Adrenal gland (tissue), 12 donors: ENCODE measurements around the gene AIF1. TPM values are rescaled to one million over a fixed set of nuclear protein-coding genes. Genes with fewer than 3 reads are reported as not detected.
"Not testable (repeated sequence)": the region's sequence is repeated elsewhere in the genome, so short reads cannot be mapped to it uniquely, and the experiment has no call there.

Source experiments
- DNase-seq, 7 donors: peaks; one replicate each; pipeline ENCODE4 v3.0.0-alpha.2; 2019 to 2020
- H3K27ac ChIP-seq, 5 donors: fragments of 200-600 bp; sonication (generic) in 4 of 5; 1 replicate in 3 of 5; 2 replicates in 2 of 5; pipeline versions ENCODE4 v1.5.1 to v1.8.0; 2016 to 2020; ENCODE audit warnings: mild to moderate bottlenecking in 1 of 5
- H3K27me3 ChIP-seq: fragments of 200-600 bp; 2 replicates; pipeline ENCODE4 v1.8.0; 2021
- H3K36me3 ChIP-seq, 2 donors: fragments of 200-600 bp; replicated peaks in 1 of 2; 1 replicate in 1 of 2; 2 replicates in 1 of 2; pipeline versions ENCODE4 v1.5.1 to v1.8.0; 2018 to 2022
- H3K4me1 ChIP-seq, 2 donors: fragments of 200-600 bp; replicated peaks in 1 of 2; 1 replicate in 1 of 2; 2 replicates in 1 of 2; pipeline versions ENCODE4 v1.5.1 to v1.8.0; 2018 to 2021
- H3K4me3 ChIP-seq, 4 donors: fragments of 200-600 bp; sonication (generic) in 3 of 4; one replicate each; pipeline ENCODE4 v1.5.1; 2016 to 2018
- H3K9me3 ChIP-seq, 3 donors: fragments of 200-600 bp; sonication (generic) in 1 of 3; replicated peaks in 1 of 3; 1 replicate in 2 of 3; 2 replicates in 1 of 3; pipeline versions ENCODE4 v1.5.1 to v1.8.0; 2016 to 2021
- POLR2A ChIP-seq, 2 donors: fragments of 450-650 bp; IDR thresholded peaks; one replicate each; pipeline ENCODE4 v1.6.1; 2017; ENCODE audit warnings: antibody characterized with exemption in 2 of 2, mild to moderate bottlenecking in 2 of 2, moderate library complexity in 1 of 2
- WGBS, 4 donors: extraction: QIAGEN DNeasy Blood & Tissue Kit in 2 of 4; methylation state at CpG; one replicate each; pipeline versions ENCODE4 v1.1.5 to v1.1.7; 2013 to 2017; 5-methylcytosine and 5-hydroxymethylcytosine counted together
- intact Hi-C, 2 donors: fragments of 100-400 bp; cut with DNase I; formaldehyde crosslinking; loops; one replicate each; pipeline versions ENCODE4 v1.14.1 to v1.15.0; 2022 to 2023
- polyA plus RNA-seq, 3 donors: library from polyadenylated mRNA; stranded (reverse); fragments of 200-250 nt in 2 of 3; fragments of 350-450 nt in 1 of 3; fragmentation: Illumina TruSeq in 1 of 3; extraction: RNeasy Lipid Tissue Mini Kit (QIAGEN cat#74804) in 1 of 3; gene quantifications; one replicate each; pipeline ENCODE4 v1.2.3, GENCODE V29; 2013 to 2014
- total RNA-seq, 9 donors: library from RNA; depleted of rRNA in 4 of 9; stranded (reverse); fragments of >200 nt in 4 of 9; fragments of 120-200 nt in 1 of 9; fragmentation: NEBNext Ultra II Directional in 1 of 9; extraction: Animal tissue kit (Norgen Biotek cat#: 25700) in 1 of 9; gene quantifications; one replicate each; pipeline versions ENCODE4 v1.1.0 to v1.2.4, GENCODE V29; 2013 to 2023
- TF ChIP-seq, protein P1 (sequence below), 6 experiments: fragments of 450-650 bp in 4 of 6; fragments of 200-600 bp in 2 of 6; sonication (generic) in 1 of 6; IDR thresholded peaks; 1 replicate in 5 of 6; 2 replicates in 1 of 6; pipeline versions ENCODE4 v1.5.1 to v1.8.0; 2016 to 2021; ENCODE audit warnings: antibody characterized with exemption in 6 of 6, mild to moderate bottlenecking in 2 of 6, moderate library complexity in 1 of 6
- donor health status: healthy with polysubstance abuse.
- donor health status: Bipolar disorder and iron deficiency.
- donor health status: DM: yes; HTN: yes; CAD: no.
- donor health status: DM: no; HTN: no; CAD: no.
- donor health status: DM: no; HTN: no; CAD: no.
- donor health status: DM: yes; HTN: yes; CAD: no.

AIF1 gene
- total and polyA plus RNA-seq, 12 donors = 15.3 to 104 (median 66.3) TPM

DNA sequence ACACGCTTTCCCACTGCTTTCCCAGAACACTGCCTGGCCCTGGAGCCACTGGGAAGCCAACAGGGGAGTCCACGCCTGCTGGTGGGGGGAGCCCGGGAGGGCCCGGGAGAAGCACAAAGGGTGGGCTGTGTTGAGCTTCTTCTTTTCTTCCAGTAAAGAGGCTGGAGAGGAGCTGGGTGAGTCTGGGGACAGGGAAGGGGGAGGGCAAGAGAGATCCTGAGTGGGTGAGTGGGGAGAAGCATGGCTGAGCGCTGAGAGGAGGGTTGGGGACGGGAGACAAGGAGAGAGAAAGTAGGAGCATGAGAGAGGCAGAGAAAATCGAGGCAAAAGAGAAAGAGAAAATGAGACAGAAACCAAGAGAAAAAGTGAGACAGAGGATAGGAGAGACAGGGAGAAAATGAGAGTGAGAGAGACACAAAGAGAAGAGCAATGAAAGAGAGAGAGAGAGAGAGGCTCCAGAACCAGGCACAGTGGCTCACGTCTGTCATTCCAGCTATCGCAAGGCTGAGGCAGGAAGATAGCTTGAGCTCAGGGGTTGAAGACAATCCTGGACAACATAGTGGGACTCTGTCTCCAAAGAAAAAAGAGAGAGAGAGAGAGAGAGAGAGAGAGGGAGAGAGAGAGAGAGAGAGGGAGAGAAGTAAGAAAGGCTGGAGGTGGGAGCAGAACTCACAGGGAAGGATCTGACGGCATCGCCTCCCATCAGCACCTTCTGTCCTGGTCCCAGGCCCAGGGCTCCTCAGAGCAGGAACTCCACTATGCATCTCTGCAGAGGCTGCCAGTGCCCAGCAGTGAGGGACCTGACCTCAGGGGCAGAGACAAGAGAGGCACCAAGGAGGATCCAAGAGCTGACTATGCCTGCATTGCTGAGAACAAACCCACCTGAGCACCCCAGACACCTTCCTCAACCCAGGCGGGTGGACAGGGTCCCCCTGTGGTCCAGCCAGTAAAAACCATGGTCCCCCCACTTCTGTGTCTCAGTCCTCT lies 26.9 kb upstream of the AIF1 start:
- TF ChIP-seq, protein P1, sequence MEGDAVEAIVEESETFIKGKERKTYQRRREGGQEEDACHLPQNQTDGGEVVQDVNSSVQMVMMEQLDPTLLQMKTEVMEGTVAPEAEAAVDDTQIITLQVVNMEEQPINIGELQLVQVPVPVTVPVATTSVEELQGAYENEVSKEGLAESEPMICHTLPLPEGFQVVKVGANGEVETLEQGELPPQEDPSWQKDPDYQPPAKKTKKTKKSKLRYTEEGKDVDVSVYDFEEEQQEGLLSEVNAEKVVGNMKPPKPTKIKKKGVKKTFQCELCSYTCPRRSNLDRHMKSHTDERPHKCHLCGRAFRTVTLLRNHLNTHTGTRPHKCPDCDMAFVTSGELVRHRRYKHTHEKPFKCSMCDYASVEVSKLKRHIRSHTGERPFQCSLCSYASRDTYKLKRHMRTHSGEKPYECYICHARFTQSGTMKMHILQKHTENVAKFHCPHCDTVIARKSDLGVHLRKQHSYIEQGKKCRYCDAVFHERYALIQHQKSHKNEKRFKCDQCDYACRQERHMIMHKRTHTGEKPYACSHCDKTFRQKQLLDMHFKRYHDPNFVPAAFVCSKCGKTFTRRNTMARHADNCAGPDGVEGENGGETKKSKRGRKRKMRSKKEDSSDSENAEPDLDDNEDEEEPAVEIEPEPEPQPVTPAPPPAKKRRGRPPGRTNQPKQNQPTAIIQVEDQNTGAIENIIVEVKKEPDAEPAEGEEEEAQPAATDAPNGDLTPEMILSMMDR (IDR thresholded peaks at IDR 0.05) = no peak
- no peak for TF ChIP-seq POLR2A (IDR thresholded peaks at IDR 0.05)
- Histone ChIP-seq H3K4me3 (no peak overlapping the region), H3K4me1 (no peaks in the 10 kb centered on the region), H3K27me3 (no peaks in the 10 kb centered on the region), H3K27ac (peak overlapping the region in 1 of 5 donors; percentile 63), H3K9me3 (no peaks in the 10 kb centered on the region), H3K36me3 (no peaks in the 10 kb centered on the region)
- no peak for DNase-seq
- 55 to 64% (median 58%) methylated on average over 12 of the region's 12 CpGs for WGBS, 4 donors
- intact Hi-C loops = no loop called here

DNA sequence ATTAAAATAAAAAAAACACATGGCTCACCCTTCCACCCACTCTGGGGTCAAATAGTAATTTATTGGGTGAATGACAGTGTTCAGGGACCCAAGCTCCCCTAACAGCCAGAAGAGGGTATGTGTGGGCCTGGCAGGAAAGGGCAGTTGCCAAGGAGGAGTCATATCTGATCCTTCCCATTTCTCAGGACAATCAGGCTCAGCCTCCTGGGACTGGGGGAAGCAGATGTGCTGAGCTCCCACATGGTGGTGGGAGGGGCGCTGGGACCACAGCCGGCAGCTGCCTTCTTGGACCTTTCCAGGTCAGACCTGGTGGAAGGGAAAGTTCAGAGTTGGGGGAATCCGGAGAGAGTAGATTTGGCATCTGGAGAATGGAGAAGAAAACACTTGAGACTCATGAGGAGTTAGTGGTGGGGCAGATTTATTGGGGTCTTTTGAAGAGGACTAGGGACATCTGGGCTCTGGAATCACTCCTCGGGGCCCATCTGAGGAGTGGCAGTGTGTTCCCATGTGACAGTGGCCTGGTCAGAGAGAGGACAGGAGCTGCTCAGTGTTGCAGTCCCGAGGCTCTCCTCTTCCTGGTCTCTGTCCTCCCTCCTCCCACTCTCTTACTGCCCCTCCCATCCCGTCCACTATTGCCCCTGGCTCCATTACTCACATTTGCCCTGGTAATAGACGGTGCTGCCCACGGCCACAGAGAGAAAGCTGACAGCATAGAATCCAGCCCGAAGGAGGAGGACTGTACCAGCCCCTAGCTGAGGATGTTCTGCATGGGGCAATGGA lies 26.0 kb upstream of the AIF1 start:
- H3K36me3 ChIP-seq = no peaks in the 10 kb centered on the region
- no peak for TF ChIP-seq POLR2A (IDR thresholded peaks at IDR 0.05)
- TF ChIP-seq, protein P1 (IDR thresholded peaks at IDR 0.05) = no peak
- H3K4me1 ChIP-seq = no peaks in the 10 kb centered on the region
- no peaks in the 10 kb centered on the region for H3K27me3 ChIP-seq
- WGBS, 4 donors = 46 to 64% (median 55%) methylated on average over 9 of the region's 9 CpGs
- H3K9me3 ChIP-seq = no peaks in the 10 kb centered on the region
- H3K27ac ChIP-seq = no peak overlapping the region
- DNase-seq = no peak
- H3K4me3 ChIP-seq = no peak overlapping the region
- intact Hi-C loops = no loop called here

DNA sequence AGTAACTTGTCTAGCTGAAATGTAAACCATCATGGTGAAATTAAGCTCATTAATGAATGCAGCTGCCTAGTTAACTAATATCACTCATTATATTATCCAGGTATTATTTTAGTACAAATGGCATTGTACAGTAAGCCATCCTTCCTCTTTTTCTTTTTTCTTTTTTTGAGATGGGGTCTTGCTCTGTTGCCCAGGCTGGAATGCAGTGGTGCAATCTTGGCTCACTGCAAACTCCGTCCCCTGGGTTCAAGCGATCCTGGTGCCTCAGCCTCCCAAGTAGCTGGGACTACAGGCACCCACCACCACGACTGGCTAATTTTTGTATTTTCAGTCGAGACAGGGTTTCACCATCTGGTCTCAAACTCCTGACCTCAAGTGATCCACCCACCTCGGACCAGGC lies 24.3 kb upstream of the AIF1 start:
- 71 to 82% (median 81%) methylated on average over 5 of the region's 5 CpGs for WGBS, 4 donors
- not testable (repeated sequence) for H3K9me3 ChIP-seq

DNA sequence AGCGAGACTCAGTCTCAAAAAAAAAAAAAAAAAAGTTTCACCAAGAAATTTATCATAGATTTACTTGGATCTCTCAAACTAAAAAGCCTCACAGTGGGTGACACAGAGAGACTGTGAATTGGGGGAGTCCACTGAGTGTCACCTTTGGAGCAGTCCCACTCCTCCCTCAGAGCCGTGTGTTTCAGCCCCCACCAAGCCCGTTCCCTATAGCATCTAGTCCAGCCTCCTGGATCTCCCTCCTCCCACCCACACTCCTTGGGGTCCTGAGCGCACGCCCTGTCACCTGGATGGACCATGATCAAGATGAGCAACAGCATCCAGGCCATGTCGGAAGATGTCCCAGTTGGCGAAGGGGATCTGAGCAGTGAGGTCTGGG lies 22.6 kb upstream of the AIF1 start:
- TF ChIP-seq, protein P1 (IDR thresholded peaks at IDR 0.05) = no peak
- TF ChIP-seq POLR2A (IDR thresholded peaks at IDR 0.05) = no peak
- intact Hi-C loops = loop anchor here in 1 of 2 donors (10.0 kb wide), 1 partner anchor 98 kb away; the partner anchor contains the start of gene MICB
- WGBS, 4 donors = 83 to 93% (median 88%) methylated on average over 7 of the region's 7 CpGs
- no peaks in the 10 kb centered on the region for H3K9me3 ChIP-seq
- no peak overlapping the region for H3K4me3 ChIP-seq
- no peaks in the 10 kb centered on the region for H3K36me3 ChIP-seq
- no peaks in the 10 kb centered on the region for H3K4me1 ChIP-seq
- no peak for DNase-seq
- no peaks in the 10 kb centered on the region for H3K27me3 ChIP-seq
- no peak overlapping the region for H3K27ac ChIP-seq

More for the DNA sequence above, 24.3 kb upstream of the AIF1 start:
- H3K4me3 ChIP-seq, DNase-seq, H3K4me1 ChIP-seq, H3K27me3 ChIP-seq, H3K36me3 ChIP-seq, H3K27ac ChIP-seq: not testable (repeated sequence)
- intact Hi-C loops = loop anchor here in 1 of 2 donors (10.0 kb wide), 1 partner anchor 96 kb away; the partner anchor contains the start of gene MICB
